SK-N-SH (cell line): ENCODE results near the gene DDC. TPM values are rescaled to one million over a fixed set of nuclear protein-coding genes. Genes with fewer than 3 reads are reported as not detected.

ENCODE experiments used
- CTCF ChIA-PET: fragments of 300-600, 350-600 bp; formaldehyde crosslinking; extraction: SDS; loops from one replicate; lab custom pipeline; 2021; lab: Yijun Ruan, JAX
- POLR2A ChIA-PET: fragments of 350-600 bp; sonication (Branson Sonifier 250); formaldehyde crosslinking; extraction: SDS; loops from one replicate; lab custom pipeline; 2020; ENCODE audit warnings: antibody characterized with exemption, inconsistent platforms; lab: Yijun Ruan, JAX
- DNase-seq: peaks from one replicate; pipeline ENCODE4 v3.0.0; 2012
- H2AFZ ChIP-seq: fragments of 200-600 bp; sonication (generic); 2 replicates; pipeline ENCODE4 v1.8.1; 2016; ENCODE audit warnings: antibody characterized with exemption, mild to moderate bottlenecking, low read depth
- H3F3A ChIP-seq: fragments of 200-600 bp; sonication (generic); replicated peaks from 2 replicates; pipeline ENCODE3; 2016; ENCODE audit warnings: antibody characterized with exemption, mild to moderate bottlenecking; ENCODE audit not compliant: insufficient read depth
- H3K27ac ChIP-seq, 2 experiments: fragments of 200-500 bp in 1 of 2; fragments of 200-600 bp in 1 of 2; sonication (Bioruptor generic) in 1 of 2; sonication (generic), shearing (Covaris generic) in 1 of 2; 2 replicates each; pipeline versions ENCODE4 v1.5.1 to v1.6.1; 2014 to 2016; ENCODE audit warnings: low read depth in 2 of 2, inconsistent platforms in 1 of 2, low read length in 1 of 2, mild to moderate bottlenecking in 1 of 2, mixed read lengths in 1 of 2
- H3K27me3 ChIP-seq: fragments of 200-600 bp; sonication (generic), shearing (Covaris generic); 2 replicates; pipeline ENCODE4 v1.6.1; 2016; ENCODE audit warnings: mixed run types; ENCODE audit not compliant: insufficient read depth
- H3K36me3 ChIP-seq, 2 experiments: fragments of 200-500 bp in 1 of 2; fragments of 200-600 bp in 1 of 2; sonication (Bioruptor generic) in 1 of 2; sonication (generic) in 1 of 2; replicated peaks in 1 of 2; 2 replicates each; pipeline versions ENCODE3 to v1.5.1; 2014 to 2016; ENCODE audit warnings: low read length in 1 of 2, mild to moderate bottlenecking in 1 of 2; ENCODE audit not compliant: insufficient read depth in 2 of 2, control insufficient read depth in 1 of 2
- H3K4me1 ChIP-seq, 2 experiments: fragments of 200-500 bp in 1 of 2; fragments of 200-600 bp in 1 of 2; sonication (Bioruptor generic) in 1 of 2; sonication (generic), shearing (Covaris generic) in 1 of 2; 2 replicates each; pipeline versions ENCODE4 v1.5.1 to v1.6.1; 2014 to 2016; ENCODE audit warnings: low read depth in 1 of 2, low read length in 1 of 2, mixed run types in 1 of 2; ENCODE audit not compliant: insufficient read depth in 2 of 2, control insufficient read depth in 1 of 2
- H3K4me2 ChIP-seq: fragments of 200-600 bp; sonication (generic), shearing (Covaris generic); 2 replicates; pipeline ENCODE4 v1.6.1; 2017; ENCODE audit warnings: mixed run types
- H3K4me3 ChIP-seq, 2 experiments: fragments of 200-500 bp in 1 of 2; fragments of 200-600 bp in 1 of 2; sonication (Bioruptor generic) in 1 of 2; sonication (generic), shearing (Covaris generic) in 1 of 2; 2 replicates each; pipeline versions ENCODE4 v1.5.1 to v1.8.1; 2014 to 2016; ENCODE audit warnings: low read depth in 2 of 2, inconsistent platforms in 1 of 2, low read length in 1 of 2, mild to moderate bottlenecking in 1 of 2, mixed read lengths in 1 of 2, moderate library complexity in 1 of 2
- H3K79me2 ChIP-seq: fragments of 200-600 bp; sonication (generic); 2 replicates; pipeline ENCODE4 v1.8.1; 2017; ENCODE audit warnings: mild to moderate bottlenecking; ENCODE audit not compliant: insufficient read depth
- H3K9ac ChIP-seq: fragments of 200-600 bp; sonication (generic); 2 replicates; pipeline ENCODE4 v1.6.1; 2017; ENCODE audit warnings: mixed run types
- H3K9me2 ChIP-seq: fragments of 200-600 bp; sonication (generic); 2 replicates; pipeline ENCODE4 v1.6.1; 2017; ENCODE audit warnings: mixed run types
- H3K9me3 ChIP-seq: fragments of 200-600 bp; sonication (generic); 2 replicates; pipeline ENCODE4 v1.6.1; 2017; ENCODE audit warnings: mixed run types, mild to moderate bottlenecking, moderate library complexity
- H4K20me1 ChIP-seq: fragments of 200-600 bp; sonication (generic); 2 replicates; pipeline ENCODE4 v1.6.1; 2017; ENCODE audit warnings: mild to moderate bottlenecking, mixed run types; ENCODE audit not compliant: insufficient read depth
- EZH2phosphoT487 ChIP-seq: fragments of 200-600 bp; sonication (generic); IDR thresholded peaks from 2 replicates; pipeline ENCODE4 v1.6.1; 2017; ENCODE audit warnings: low read depth, mixed run types, mild to moderate bottlenecking, antibody characterized with exemption, moderate library complexity, borderline replicate concordance
- FOSL2 ChIP-seq: IDR thresholded peaks from 2 replicates; pipeline ENCODE4 v1.4.0; 2012; ENCODE audit warnings: low read depth, mild to moderate bottlenecking, moderate library complexity, borderline replicate concordance
- FOXJ3 ChIP-seq: sonication (generic); formaldehyde crosslinking; IDR thresholded peaks from 2 replicates; pipeline ENCODE4 v1.5.1; 2020; ENCODE audit warnings: mild to moderate bottlenecking, missing genetic modification reagents
- GABPA ChIP-seq: IDR thresholded peaks from 2 replicates; pipeline ENCODE4 v1.4.0; 2012; ENCODE audit warnings: low read depth, mild to moderate bottlenecking
- NFIC ChIP-seq: IDR thresholded peaks from 2 replicates; pipeline ENCODE4 v1.4.0; 2012; ENCODE audit warnings: borderline replicate concordance
- POLR2AphosphoS5 ChIP-seq: IDR thresholded peaks from 2 replicates; pipeline ENCODE4 v1.6.1; 2012; ENCODE audit warnings: low read depth, low read length
- REST ChIP-seq: IDR thresholded peaks from 2 replicates; pipeline ENCODE4 v1.6.1; 2012; ENCODE audit warnings: mild to moderate bottlenecking, low read depth, low read length, moderate library complexity
- RFX5 ChIP-seq: IDR thresholded peaks from 2 replicates; pipeline ENCODE4 v1.6.1; 2012; ENCODE audit warnings: mild to moderate bottlenecking, improper control_type of control experiment, low read length
- SMC3 ChIP-seq: IDR thresholded peaks from 2 replicates; pipeline ENCODE4 v1.6.1; 2012; ENCODE audit warnings: low read depth, low read length, improper control_type of control experiment
- USF1 ChIP-seq: IDR thresholded peaks from 2 replicates; pipeline ENCODE4 v1.4.0; 2012; ENCODE audit warnings: low read depth, borderline replicate concordance
- ZBTB33 ChIP-seq: IDR thresholded peaks from 2 replicates; pipeline ENCODE4 v1.4.0; 2012; ENCODE audit warnings: low read depth, borderline replicate concordance
- WGBS: methylation state at CpG from one replicate; pipeline ENCODE4 v1.1.6; 2017; ENCODE audit warnings: low lambda C conversion rate; 5-methylcytosine and 5-hydroxymethylcytosine counted together
- polyA plus RNA-seq, 3 experiments: library from polyadenylated mRNA; depleted of rRNA; stranded (reverse); fragments of >200 nt; gene quantifications; 2 replicates each; pipeline ENCODE4 v1.2.3, GENCODE V29; 2012
- TF ChIP-seq, protein P1 (sequence below): fragments of 150-350 bp; IDR thresholded peaks from 2 replicates; pipeline ENCODE4 v1.6.1; 2016; ENCODE audit warnings: mild to moderate bottlenecking, low read depth, low read length
- TF ChIP-seq, protein P2 (sequence below): fragments of 150-350 bp; IDR thresholded peaks from 2 replicates; pipeline ENCODE4 v1.6.1; 2017; ENCODE audit warnings: antibody characterized with exemption, low read length, low read depth, borderline replicate concordance
- TF ChIP-seq, protein P3 (sequence below): IDR thresholded peaks from 2 replicates; pipeline ENCODE4; 2012

The DDC gene
- polyA plus RNA-seq, 1 of the 3 experiments (the other 2 are of a cell fraction), result 1.8 TPM

GRCh38 chr7:50463035-50463434 lies 102.2 kb downstream of the DDC start:
- Histone ChIP-seq H3K4me1 (peaks cover 0 to 15% of the 10 kb centered on the region in 2 experiments; a peak in 1 of 4 replicates), H3K4me2 (no peak overlapping the region), H3K27me3 (peaks cover 6% of the 10 kb centered on the region; the same call in 1 of the 2 replicates), H2AFZ (no peak overlapping the region), H3K9me2 (no peaks in the 10 kb centered on the region), H3K27ac (no peak overlapping the region; a peak in 1 of 4 replicates), H3F3A (no peaks in the 10 kb centered on the region), H3K36me3 (peaks cover 0 to 21% of the 10 kb centered on the region in 2 experiments), H4K20me1 (no peaks in the 10 kb centered on the region), H3K79me2 (no peaks in the 10 kb centered on the region), H3K9ac (no peak overlapping the region), H3K4me3 (no peak overlapping the region), H3K9me3 (no peaks in the 10 kb centered on the region)
- ChIA-PET POLR2A (interaction anchor here (0.6 kb wide), 1 partner anchor 170 kb away, joined by 4 read pairs; no protein-coding TSS in a partner anchor), CTCF (interaction anchor here (0.6 to 1.9 kb wide), 8 partner anchors 14 to 698 kb away, joined by 3 to 8 read pairs (median 3); partner anchors contain the start of gene FIGNL1)
- TF ChIP-seq RFX5 (no peak), EZH2phosphoT487 (no peak), NFIC (no peak), POLR2AphosphoS5 (no peak), FOXJ3 (CRISPR knock-in tag) (no peak), USF1 (no peak), REST (no peak), FOSL2 (no peak), GABPA (no peak), SMC3 (no peak), ZBTB33 (no peak)
- TF ChIP-seq, protein P1, sequence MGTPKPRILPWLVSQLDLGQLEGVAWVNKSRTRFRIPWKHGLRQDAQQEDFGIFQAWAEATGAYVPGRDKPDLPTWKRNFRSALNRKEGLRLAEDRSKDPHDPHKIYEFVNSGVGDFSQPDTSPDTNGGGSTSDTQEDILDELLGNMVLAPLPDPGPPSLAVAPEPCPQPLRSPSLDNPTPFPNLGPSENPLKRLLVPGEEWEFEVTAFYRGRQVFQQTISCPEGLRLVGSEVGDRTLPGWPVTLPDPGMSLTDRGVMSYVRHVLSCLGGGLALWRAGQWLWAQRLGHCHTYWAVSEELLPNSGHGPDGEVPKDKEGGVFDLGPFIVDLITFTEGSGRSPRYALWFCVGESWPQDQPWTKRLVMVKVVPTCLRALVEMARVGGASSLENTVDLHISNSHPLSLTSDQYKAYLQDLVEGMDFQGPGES, result no peak
- TF ChIP-seq, protein P2, sequence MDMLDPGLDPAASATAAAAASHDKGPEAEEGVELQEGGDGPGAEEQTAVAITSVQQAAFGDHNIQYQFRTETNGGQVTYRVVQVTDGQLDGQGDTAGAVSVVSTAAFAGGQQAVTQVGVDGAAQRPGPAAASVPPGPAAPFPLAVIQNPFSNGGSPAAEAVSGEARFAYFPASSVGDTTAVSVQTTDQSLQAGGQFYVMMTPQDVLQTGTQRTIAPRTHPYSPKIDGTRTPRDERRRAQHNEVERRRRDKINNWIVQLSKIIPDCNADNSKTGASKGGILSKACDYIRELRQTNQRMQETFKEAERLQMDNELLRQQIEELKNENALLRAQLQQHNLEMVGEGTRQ, result no peak
- TF ChIP-seq, protein P3, sequence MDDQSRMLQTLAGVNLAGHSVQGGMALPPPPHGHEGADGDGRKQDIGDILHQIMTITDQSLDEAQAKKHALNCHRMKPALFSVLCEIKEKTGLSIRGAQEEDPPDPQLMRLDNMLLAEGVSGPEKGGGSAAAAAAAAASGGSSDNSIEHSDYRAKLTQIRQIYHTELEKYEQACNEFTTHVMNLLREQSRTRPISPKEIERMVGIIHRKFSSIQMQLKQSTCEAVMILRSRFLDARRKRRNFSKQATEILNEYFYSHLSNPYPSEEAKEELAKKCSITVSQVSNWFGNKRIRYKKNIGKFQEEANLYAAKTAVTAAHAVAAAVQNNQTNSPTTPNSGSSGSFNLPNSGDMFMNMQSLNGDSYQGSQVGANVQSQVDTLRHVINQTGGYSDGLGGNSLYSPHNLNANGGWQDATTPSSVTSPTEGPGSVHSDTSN, result no peak
- WGBS, result 73% methylated on average over 13 of the region's 13 CpGs
- no peak for DNase-seq
